ENCODE measurements around the gene GGNBP2.

The GGNBP2 gene

GRCh38 chr17:36550491-36551417 lies 6.0 kb downstream of the GGNBP2 start:
- no peak for DNase-seq (ENCODE audit: low spot score)

- DNase-seq (ENCODE audit: low spot score) = no peak
Measured at GRCh38 chr17:36553459-36553858, 8.7 kb downstream of the GGNBP2 start.

DNA sequence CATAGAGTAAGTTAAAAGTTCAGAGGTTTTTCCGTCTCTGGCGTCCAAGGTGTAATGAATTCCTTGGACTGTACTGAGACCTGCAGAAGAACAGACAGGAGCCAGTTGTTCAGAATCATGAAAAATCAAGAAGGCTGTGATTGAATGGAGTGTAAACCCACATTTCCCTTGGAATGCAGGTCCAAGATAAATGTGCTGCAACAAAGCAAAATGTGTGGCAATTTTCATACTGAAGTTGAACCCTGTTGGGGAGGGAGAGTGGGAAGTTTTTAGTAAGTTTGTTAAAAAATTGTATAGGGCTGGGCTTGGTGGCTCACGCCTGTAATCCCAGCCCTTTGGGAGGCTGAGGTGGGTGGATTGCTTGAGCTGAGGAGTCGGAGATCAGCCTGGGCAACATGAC lies 21.4 kb downstream of the GGNBP2 start:
- no peak for DNase-seq (ENCODE audit: low spot score)

- no peak for DNase-seq (ENCODE audit: low spot score)
Measured at GRCh38 chr17:36575028-36575427, 30.3 kb downstream of the GGNBP2 start.

DNA sequence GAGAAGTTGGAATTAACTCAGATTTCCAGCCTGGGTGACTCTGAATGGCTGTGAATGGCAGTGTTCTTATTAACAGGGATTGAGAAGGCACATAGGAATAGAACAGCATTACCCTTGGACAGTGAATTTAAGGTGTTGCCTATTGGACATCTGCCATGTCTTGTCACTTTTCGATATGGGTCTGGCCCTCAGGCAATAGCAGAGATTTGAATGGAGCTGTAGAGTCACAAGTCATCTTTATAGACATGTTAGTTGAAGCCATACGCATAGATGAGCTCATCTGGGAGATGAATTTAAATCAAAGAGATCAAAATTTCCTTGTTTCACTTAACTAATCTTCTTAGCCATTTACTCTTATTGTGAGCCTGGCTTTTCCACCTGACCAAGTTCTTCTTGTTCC lies 32.1 kb downstream of the GGNBP2 start:
- no peak for DNase-seq (ENCODE audit: low spot score)

- DNase-seq (ENCODE audit: low spot score) = no peak
Measured at GRCh38 chr17:36578671-36579070, 34.0 kb downstream of the GGNBP2 start.

GRCh38 chr17:36583787-36584186 lies 39.1 kb downstream of the GGNBP2 start:
- DNase-seq (ENCODE audit: low spot score) = no peak

GRCh38 chr17:36586138-36586537 lies 41.4 kb downstream of the GGNBP2 start:
- DNase-seq (ENCODE audit: low spot score) = no peak

- DNase-seq (ENCODE audit: low spot score) = no peak
Measured at GRCh38 chr17:36590082-36590481, 45.4 kb downstream of the GGNBP2 start.

- DNase-seq (ENCODE audit: low spot score) = peak; percentile 83
Measured at GRCh38 chr17:36591434-36592315, 47.0 kb downstream of the GGNBP2 start, which contains the start of gene DHRS11. TSS of gene DHRS11 (plus strand) at chr17:36591879. CDS start at chr17:36592010, 131 bp downstream.

DNA sequence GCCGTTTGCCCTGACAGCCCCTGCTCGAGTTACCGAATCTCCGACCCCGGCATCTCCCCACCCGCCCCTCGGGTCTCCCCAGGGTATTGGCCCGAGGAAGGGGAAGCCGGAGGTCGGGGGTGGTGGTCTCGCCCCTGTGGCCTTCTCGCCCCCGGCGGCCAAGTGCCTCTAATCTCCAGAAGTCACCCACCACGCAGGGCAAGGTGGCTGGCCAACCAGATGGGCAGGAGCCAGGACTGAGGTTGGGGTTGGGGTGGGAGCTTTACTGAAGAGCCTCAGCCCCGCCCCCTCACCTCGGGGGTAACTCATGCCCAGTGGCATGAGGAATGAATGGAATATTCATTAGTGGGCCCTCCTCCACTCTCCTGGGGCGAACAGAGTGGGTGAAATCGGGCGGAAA lies 47.6 kb downstream of the GGNBP2 start:
- peak; percentile 74 for DNase-seq (ENCODE audit: low spot score)

GRCh38 chr17:36592716-36593321 lies 48.1 kb downstream of the GGNBP2 start:
- DNase-seq (ENCODE audit: low spot score) = no peak

- no peak for DNase-seq (ENCODE audit: low spot score)
Measured at GRCh38 chr17:36593656-36594316, 49.1 kb downstream of the GGNBP2 start.

- no peak for DNase-seq (ENCODE audit: low spot score)
Measured at GRCh38 chr17:36594626-36595401, 50.1 kb downstream of the GGNBP2 start.

DNA sequence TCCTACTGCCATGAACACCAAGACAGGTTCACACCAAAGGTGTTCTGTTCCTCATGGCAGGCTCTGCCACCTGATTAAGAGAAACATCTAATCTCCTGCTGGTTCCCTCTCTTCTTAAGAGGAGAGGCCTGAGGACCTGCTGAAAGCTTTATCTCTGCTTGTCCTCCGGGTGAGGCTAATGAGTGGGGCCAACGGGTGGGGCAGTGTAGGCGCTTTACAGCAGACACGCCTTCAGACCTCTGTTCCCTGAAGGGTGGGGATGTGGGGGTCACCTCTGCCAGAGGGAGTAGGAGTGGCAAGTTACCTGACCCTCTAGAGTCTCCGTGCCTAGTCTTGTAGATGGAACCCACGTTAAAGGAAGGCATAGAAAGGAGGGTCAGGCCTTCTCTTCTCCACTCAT lies 52.5 kb downstream of the GGNBP2 start:
- no peak for DNase-seq (ENCODE audit: low spot score)

GRCh38 chr17:36597866-36598777 lies 53.4 kb downstream of the GGNBP2 start:
- no peak for DNase-seq (ENCODE audit: low spot score)

DNA sequence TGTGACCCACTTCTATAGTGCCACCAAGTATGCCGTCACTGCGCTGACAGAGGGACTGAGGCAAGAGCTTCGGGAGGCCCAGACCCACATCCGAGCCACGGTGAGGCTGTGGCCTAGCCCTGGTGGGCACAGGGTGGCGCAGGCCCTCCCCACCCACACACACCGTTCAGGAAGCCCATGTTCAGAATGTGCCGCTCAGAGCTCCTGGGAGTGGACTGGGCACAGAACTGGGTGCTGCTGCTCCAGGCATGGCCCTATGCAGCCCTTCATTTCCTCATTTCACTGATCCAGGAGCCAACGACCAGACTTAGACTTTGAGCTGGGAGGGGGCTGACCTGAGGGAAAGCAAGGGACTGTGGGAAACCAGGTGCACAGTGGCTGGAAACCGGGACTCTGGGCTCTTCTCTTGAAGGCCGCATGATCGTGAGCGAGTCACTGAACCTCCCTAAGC lies 54.3 kb downstream of the GGNBP2 start:
- no peak for DNase-seq (ENCODE audit: low spot score)

- DNase-seq (ENCODE audit: low spot score) = no peak
Measured at GRCh38 chr17:36599546-36600250, 55.0 kb downstream of the GGNBP2 start.

GRCh38 chr17:36600465-36600864 lies 55.7 kb downstream of the GGNBP2 start:
- no peak for DNase-seq (ENCODE audit: low spot score)

All from kidney tubule cell (primary cell).